Neural cell (in vitro differentiated cells): ENCODE data around the gene NF1. TPM values are rescaled to one million over a fixed set of nuclear protein-coding genes. Genes with fewer than 3 reads are reported as not detected.

ENCODE experiments used
- H2AFZ ChIP-seq: fragments of 200-600, 300-800 bp; sonication (generic), shearing (Covaris generic); 2 replicates; pipeline ENCODE4 v1.6.0; 2014; ENCODE audit warnings: low read depth, mild to moderate bottlenecking, antibody characterized with exemption, low read length, moderate library complexity
- H3F3A ChIP-seq: fragments of 200-600 bp; shearing (Covaris generic); 2 replicates; pipeline ENCODE4 v1.6.1; 2016; ENCODE audit warnings: mild to moderate bottlenecking, moderate library complexity, mixed read lengths, antibody characterized with exemption, low read length; ENCODE audit not compliant: insufficient read depth, poor library complexity, severe bottlenecking
- H3K27ac ChIP-seq: fragments of 200-600, 300-800 bp; sonication (generic), shearing (Covaris generic); 2 replicates; pipeline ENCODE4 v1.5.1; 2014; ENCODE audit warnings: mild to moderate bottlenecking, low read length, moderate library complexity
- H3K27me3 ChIP-seq: fragments of 300-800, 200-600 bp; sonication (generic), shearing (Covaris generic); 2 replicates; pipeline ENCODE4 v1.6.0; 2014; ENCODE audit warnings: mild to moderate bottlenecking, low read depth, low read length, moderate library complexity; ENCODE audit not compliant: insufficient read depth
- H3K36me3 ChIP-seq: fragments of 300-800, 200-600 bp; sonication (generic), shearing (Covaris generic); 2 replicates; pipeline ENCODE4 v1.5.1; 2014; ENCODE audit warnings: mild to moderate bottlenecking, antibody characterized with exemption, low read length, moderate library complexity; ENCODE audit not compliant: insufficient read depth
- H3K4me2 ChIP-seq: fragments of 300-800, 200-600 bp; sonication (generic), shearing (Covaris generic); 2 replicates; pipeline ENCODE4 v1.6.0; 2014; ENCODE audit warnings: mild to moderate bottlenecking, low read length
- H3K4me3 ChIP-seq: fragments of 300-800, 200-600 bp; sonication (generic), shearing (Covaris generic); 2 replicates; pipeline ENCODE4 v1.5.1; 2014; ENCODE audit warnings: mild to moderate bottlenecking, low read length, moderate library complexity
- H3K79me2 ChIP-seq: fragments of 200-600 bp; shearing (Covaris generic); replicated peaks from 2 replicates; pipeline ENCODE4 v1.6.0; 2014; ENCODE audit warnings: mild to moderate bottlenecking, low read length, moderate library complexity; ENCODE audit not compliant: insufficient read depth
- H3K9ac ChIP-seq: fragments of 300-800, 200-600 bp; sonication (generic), shearing (Covaris generic); 2 replicates; pipeline ENCODE4 v1.6.1; 2016; ENCODE audit warnings: mild to moderate bottlenecking, low read length, mixed read lengths
- H3K9me2 ChIP-seq: fragments of 200-600 bp; shearing (Covaris generic); 2 replicates; pipeline ENCODE4 v1.6.1; 2016; ENCODE audit warnings: mild to moderate bottlenecking, low read length, mixed read lengths; ENCODE audit not compliant: insufficient read depth
- H3K9me3 ChIP-seq: fragments of 200-600, 300-800 bp; sonication (generic), shearing (Covaris generic); 2 replicates; pipeline ENCODE4 v1.6.1; 2016; ENCODE audit warnings: mild to moderate bottlenecking, mixed run types, low read length, moderate library complexity, mixed read lengths
- H4K20me1 ChIP-seq: fragments of 200-600 bp; shearing (Covaris generic); 2 replicates; pipeline ENCODE4 v1.6.1; 2016; ENCODE audit warnings: mild to moderate bottlenecking, mixed run types; ENCODE audit not compliant: insufficient read depth
- EP300 ChIP-seq: fragments of 450-650 bp; conservative IDR thresholded peaks from 2 replicates; pipeline ENCODE4 v1.6.1; 2014; ENCODE audit warnings: antibody characterized with exemption, mild to moderate bottlenecking, moderate library complexity; ENCODE audit not compliant: poor library complexity, severe bottlenecking
- EZH2 ChIP-seq: fragments of 200-600, 300-800 bp; shearing (Covaris generic), sonication (generic); IDR thresholded peaks from 2 replicates; pipeline ENCODE4 v1.6.1; 2014; ENCODE audit warnings: antibody characterized with exemption, low read length, borderline replicate concordance, mild to moderate bottlenecking; ENCODE audit not compliant: insufficient read depth, poor library complexity, severe bottlenecking
- MXI1 ChIP-seq: fragments of 450-650 bp; conservative IDR thresholded peaks from 2 replicates; pipeline ENCODE4 v1.6.1; 2014; ENCODE audit warnings: antibody characterized with exemption, mild to moderate bottlenecking; ENCODE audit not compliant: poor library complexity, severe bottlenecking
- POLR2AphosphoS5 ChIP-seq: IDR thresholded peaks from 2 replicates; pipeline ENCODE4 v1.6.1; 2012
- RAD21 ChIP-seq: fragments of 450-650 bp; conservative IDR thresholded peaks from 2 replicates; pipeline ENCODE4 v1.6.1; 2014; ENCODE audit warnings: antibody characterized with exemption, mild to moderate bottlenecking, moderate library complexity
- SMC3 ChIP-seq: fragments of 450-650 bp; conservative IDR thresholded peaks from 2 replicates; pipeline ENCODE4 v1.6.1; 2014; ENCODE audit warnings: antibody characterized with exemption, mild to moderate bottlenecking, moderate library complexity; ENCODE audit not compliant: poor library complexity
- TAF1 ChIP-seq: IDR thresholded peaks from 2 replicates; pipeline ENCODE4 v1.6.1; 2012; ENCODE audit warnings: low read depth
- polyA plus RNA-seq: library from polyadenylated mRNA; depleted of rRNA; stranded (reverse); fragments of >200 nt; gene quantifications from 2 replicates; pipeline ENCODE4 v1.2.3, GENCODE V29; 2014
- TF ChIP-seq, protein P1 (sequence below): fragments of 450-650 bp; IDR thresholded peaks from 2 replicates; pipeline ENCODE4 v1.5.1; 2014; ENCODE audit warnings: antibody characterized with exemption, mild to moderate bottlenecking, moderate library complexity; ENCODE audit not compliant: poor library complexity, severe bottlenecking
- TF ChIP-seq, protein P2 (sequence below): IDR thresholded peaks from 2 replicates; pipeline ENCODE4 v1.6.1; 2012; ENCODE audit warnings: borderline replicate concordance

The NF1 gene
- polyA plus RNA-seq, 1 donor from 2014 or later, result 22.4 TPM

DNA sequence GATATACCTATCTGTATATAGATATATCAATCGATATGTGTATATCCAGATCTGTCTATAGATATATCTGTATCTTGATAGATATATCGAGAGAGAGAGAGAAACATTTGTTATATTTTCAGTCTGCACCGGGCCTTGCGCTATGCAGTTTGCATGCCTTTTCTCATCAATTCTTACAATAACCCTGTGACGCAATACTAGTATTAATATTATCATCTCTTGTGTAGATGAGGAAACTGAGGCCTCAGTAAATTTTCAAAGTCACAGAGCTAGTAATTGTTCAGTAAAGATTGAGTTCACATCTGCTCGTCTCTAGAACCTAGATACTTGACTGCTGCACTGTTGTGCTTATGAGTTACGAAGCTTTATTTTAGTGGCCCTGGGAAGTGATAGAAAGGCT, 77.6 kb downstream of the NF1 start:
- Histone ChIP-seq H3K79me2 (no peaks in the 10 kb centered on the region), H3K9ac (no peak overlapping the region), H3K36me3 (no peaks in the 10 kb centered on the region), H3K4me3 (no peak overlapping the region), H3K27me3 (no peaks in the 10 kb centered on the region), H3K4me2 (no peak overlapping the region), H4K20me1 (no peaks in the 10 kb centered on the region), H3F3A (no peaks in the 10 kb centered on the region), H3K9me2 (no peaks in the 10 kb centered on the region), H2AFZ (no peak overlapping the region), H3K27ac (no peak overlapping the region), H3K9me3 (no peaks in the 10 kb centered on the region)
- TF ChIP-seq EZH2 (no peak), TAF1 (no peak), POLR2AphosphoS5 (no peak), SMC3 (no peak), RAD21 (no peak), MXI1 (no peak), EP300 (no peak)
- TF ChIP-seq, protein P1, sequence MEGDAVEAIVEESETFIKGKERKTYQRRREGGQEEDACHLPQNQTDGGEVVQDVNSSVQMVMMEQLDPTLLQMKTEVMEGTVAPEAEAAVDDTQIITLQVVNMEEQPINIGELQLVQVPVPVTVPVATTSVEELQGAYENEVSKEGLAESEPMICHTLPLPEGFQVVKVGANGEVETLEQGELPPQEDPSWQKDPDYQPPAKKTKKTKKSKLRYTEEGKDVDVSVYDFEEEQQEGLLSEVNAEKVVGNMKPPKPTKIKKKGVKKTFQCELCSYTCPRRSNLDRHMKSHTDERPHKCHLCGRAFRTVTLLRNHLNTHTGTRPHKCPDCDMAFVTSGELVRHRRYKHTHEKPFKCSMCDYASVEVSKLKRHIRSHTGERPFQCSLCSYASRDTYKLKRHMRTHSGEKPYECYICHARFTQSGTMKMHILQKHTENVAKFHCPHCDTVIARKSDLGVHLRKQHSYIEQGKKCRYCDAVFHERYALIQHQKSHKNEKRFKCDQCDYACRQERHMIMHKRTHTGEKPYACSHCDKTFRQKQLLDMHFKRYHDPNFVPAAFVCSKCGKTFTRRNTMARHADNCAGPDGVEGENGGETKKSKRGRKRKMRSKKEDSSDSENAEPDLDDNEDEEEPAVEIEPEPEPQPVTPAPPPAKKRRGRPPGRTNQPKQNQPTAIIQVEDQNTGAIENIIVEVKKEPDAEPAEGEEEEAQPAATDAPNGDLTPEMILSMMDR, result no peak
- TF ChIP-seq, protein P2, sequence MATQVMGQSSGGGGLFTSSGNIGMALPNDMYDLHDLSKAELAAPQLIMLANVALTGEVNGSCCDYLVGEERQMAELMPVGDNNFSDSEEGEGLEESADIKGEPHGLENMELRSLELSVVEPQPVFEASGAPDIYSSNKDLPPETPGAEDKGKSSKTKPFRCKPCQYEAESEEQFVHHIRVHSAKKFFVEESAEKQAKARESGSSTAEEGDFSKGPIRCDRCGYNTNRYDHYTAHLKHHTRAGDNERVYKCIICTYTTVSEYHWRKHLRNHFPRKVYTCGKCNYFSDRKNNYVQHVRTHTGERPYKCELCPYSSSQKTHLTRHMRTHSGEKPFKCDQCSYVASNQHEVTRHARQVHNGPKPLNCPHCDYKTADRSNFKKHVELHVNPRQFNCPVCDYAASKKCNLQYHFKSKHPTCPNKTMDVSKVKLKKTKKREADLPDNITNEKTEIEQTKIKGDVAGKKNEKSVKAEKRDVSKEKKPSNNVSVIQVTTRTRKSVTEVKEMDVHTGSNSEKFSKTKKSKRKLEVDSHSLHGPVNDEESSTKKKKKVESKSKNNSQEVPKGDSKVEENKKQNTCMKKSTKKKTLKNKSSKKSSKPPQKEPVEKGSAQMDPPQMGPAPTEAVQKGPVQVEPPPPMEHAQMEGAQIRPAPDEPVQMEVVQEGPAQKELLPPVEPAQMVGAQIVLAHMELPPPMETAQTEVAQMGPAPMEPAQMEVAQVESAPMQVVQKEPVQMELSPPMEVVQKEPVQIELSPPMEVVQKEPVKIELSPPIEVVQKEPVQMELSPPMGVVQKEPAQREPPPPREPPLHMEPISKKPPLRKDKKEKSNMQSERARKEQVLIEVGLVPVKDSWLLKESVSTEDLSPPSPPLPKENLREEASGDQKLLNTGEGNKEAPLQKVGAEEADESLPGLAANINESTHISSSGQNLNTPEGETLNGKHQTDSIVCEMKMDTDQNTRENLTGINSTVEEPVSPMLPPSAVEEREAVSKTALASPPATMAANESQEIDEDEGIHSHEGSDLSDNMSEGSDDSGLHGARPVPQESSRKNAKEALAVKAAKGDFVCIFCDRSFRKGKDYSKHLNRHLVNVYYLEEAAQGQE, result no peak

DNA sequence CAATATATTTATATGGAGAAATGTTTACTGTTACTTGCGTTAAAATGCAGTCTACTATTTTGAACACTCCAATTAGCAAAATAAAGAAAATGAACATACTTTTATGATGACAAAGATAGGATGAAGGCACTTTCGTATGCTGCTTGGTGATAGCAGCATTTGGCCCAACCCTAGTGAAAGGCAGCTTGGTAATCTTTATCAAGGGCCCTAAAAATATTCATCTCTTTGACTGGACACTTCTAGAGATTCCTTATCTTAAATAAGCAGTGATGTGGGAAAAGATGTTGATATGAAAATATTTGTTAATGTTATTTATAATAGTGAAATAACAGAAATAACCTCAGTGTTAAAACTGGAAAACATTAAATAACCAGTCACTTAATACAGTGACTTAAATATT, 79.4 kb downstream of the NF1 start:
- Histone ChIP-seq H3K9ac (no peak overlapping the region), H3K36me3 (no peaks in the 10 kb centered on the region), H3K9me2 (no peaks in the 10 kb centered on the region), H3K27me3 (no peaks in the 10 kb centered on the region), H3K79me2 (no peaks in the 10 kb centered on the region), H2AFZ (no peak overlapping the region), H4K20me1 (no peaks in the 10 kb centered on the region), H3K9me3 (no peaks in the 10 kb centered on the region), H3F3A (no peaks in the 10 kb centered on the region), H3K4me3 (no peak overlapping the region), H3K27ac (no peak overlapping the region), H3K4me2 (no peak overlapping the region)
- no peak for TF ChIP-seq EP300
- TF ChIP-seq SMC3, result no peak
- TF ChIP-seq TAF1, result no peak
- no peak for TF ChIP-seq MXI1
- no peak for TF ChIP-seq RAD21

DNA sequence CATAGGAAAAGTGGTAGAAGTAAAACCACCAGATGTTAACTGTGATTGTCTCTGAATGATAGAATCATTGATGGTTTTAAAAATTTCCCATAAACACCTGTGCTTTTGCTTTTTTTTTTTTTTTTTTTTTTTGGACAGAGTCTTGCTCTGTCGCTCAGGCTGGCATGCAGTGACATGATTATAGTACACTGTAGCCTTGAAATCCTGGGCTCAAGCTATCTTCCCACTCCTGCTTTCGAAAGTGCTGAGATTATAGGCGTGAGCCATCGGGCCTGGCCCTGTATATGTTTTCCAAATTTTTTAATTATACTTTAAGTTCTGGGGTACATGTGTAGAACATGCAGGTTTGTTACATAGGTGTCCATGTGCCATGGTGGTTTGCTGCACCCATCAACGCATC, 80.5 kb downstream of the NF1 start:
- Histone ChIP-seq H4K20me1 (no peaks in the 10 kb centered on the region), H2AFZ (no peak overlapping the region), H3K9ac (no peak overlapping the region), H3K27ac (no peak overlapping the region), H3K9me3 (no peaks in the 10 kb centered on the region), H3K27me3 (no peaks in the 10 kb centered on the region), H3K36me3 (no peaks in the 10 kb centered on the region), H3K9me2 (no peaks in the 10 kb centered on the region), H3K4me3 (no peak overlapping the region), H3F3A (no peaks in the 10 kb centered on the region), H3K79me2 (no peaks in the 10 kb centered on the region), H3K4me2 (no peak overlapping the region)
- no peak for TF ChIP-seq EP300
- TF ChIP-seq, protein P2, result no peak
- TF ChIP-seq SMC3, result no peak
- no peak for TF ChIP-seq EZH2
- TF ChIP-seq MXI1, result no peak
- TF ChIP-seq, protein P1, result no peak
- no peak for TF ChIP-seq POLR2AphosphoS5
- TF ChIP-seq RAD21, result no peak
- no peak for TF ChIP-seq TAF1
